HL-60 (cell line): Measurements from ENCODE around the gene ARL5C.

ENCODE experiments used
- DNase-seq, 2 experiments: peaks; one replicate each; pipeline ENCODE4 v3.0.0-alpha.2; 2010 to 2020; ENCODE audit warnings: low read depth in 1 of 2, low spot score in 1 of 2
- H3K27ac ChIP-seq: fragments of 250-450 bp; sonication (Bioruptor Pico); replicated peaks from 2 replicates; pipeline ENCODE4 v1.5.1; 2020; ENCODE audit warnings: mild to moderate bottlenecking, moderate library complexity
- H3K27me3 ChIP-seq: fragments of 250-450 bp; sonication (Bioruptor Pico); 2 replicates; pipeline ENCODE4 v1.5.1; 2021; ENCODE audit warnings: mild to moderate bottlenecking, moderate library complexity; ENCODE audit not compliant: insufficient read depth, poor library complexity, severe bottlenecking
- H3K4me3 ChIP-seq: replicated peaks from 2 replicates; pipeline ENCODE4 v1.5.1; 2011; ENCODE audit warnings: mild to moderate bottlenecking, control low read depth, low read length; ENCODE audit not compliant: insufficient read depth
- CTCF ChIP-seq: IDR thresholded peaks from one replicate; pipeline ENCODE4 v1.5.1; 2011; ENCODE audit warnings: low read length, control low read depth, inconsistent platforms; ENCODE audit not compliant: insufficient read depth
- GABPA ChIP-seq: IDR thresholded peaks from 2 replicates; pipeline ENCODE4 v1.6.1; 2012; ENCODE audit warnings: low read depth
- POLR2AphosphoS5 ChIP-seq: IDR thresholded peaks from 2 replicates; pipeline ENCODE4 v1.6.1; 2012; ENCODE audit warnings: low read depth
- REST ChIP-seq: IDR thresholded peaks from 2 replicates; pipeline ENCODE4 v1.6.1; 2012; ENCODE audit warnings: low read depth; ENCODE audit not compliant: insufficient replicate concordance
- SPI1 ChIP-seq: IDR thresholded peaks from 2 replicates; pipeline ENCODE4 v1.6.1; 2012; ENCODE audit warnings: low read depth, mild to moderate bottlenecking, borderline replicate concordance

Gene ARL5C

DNA sequence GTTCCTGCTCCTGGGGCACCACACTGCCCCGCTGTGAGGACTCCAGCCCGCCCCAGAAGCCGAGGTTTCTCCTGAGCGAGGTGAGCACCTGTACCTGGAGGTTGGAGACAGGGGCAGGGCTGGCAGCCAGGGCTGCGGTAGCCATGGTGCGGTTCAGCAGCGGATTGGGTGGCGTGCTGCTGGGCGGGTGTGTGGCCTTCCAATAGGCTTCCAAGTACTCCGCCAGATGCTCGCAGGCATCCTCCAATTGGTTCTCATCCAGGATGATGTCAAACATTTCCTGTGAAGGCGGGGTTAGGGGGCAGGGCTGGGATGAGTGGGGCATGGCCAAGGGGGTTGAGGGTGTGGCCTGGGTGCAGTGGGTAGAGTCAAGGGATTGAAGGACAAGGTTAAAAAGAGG is 11.3 kb upstream of the ARL5C start:
- TF ChIP-seq GABPA, result no peak
- no peak for TF ChIP-seq SPI1
- TF ChIP-seq CTCF, result no peak
- no peak for TF ChIP-seq REST
- no peak for TF ChIP-seq POLR2AphosphoS5

GRCh38 chr17:39175695-39176093 is 9.7 kb upstream of the ARL5C start:
- Histone ChIP-seq H3K27me3 (no peaks in the 10 kb centered on the region), H3K27ac (no peak overlapping the region), H3K4me3 (no peak overlapping the region)
- TF ChIP-seq REST, result no peak
- TF ChIP-seq GABPA, result no peak
- TF ChIP-seq POLR2AphosphoS5, result no peak
- TF ChIP-seq CTCF, result no peak
- DNase-seq, result peak in 1 of 2 experiments; percentile 91

More for the DNA sequence above, 11.3 kb upstream of the ARL5C start:
- no peak overlapping the region for H3K4me3 ChIP-seq
- no peak overlapping the region for H3K27ac ChIP-seq
- no peak for DNase-seq
- no peaks in the 10 kb centered on the region for H3K27me3 ChIP-seq

GRCh38 chr17:39174920-39175694 is 9.1 kb upstream of the ARL5C start:
- peak overlapping the region; percentile 40 for H3K4me3 ChIP-seq
- peak; percentile 69 to 78 for DNase-seq

More at GRCh38 chr17:39174920-39175694, 9.1 kb upstream of the ARL5C start:
- no peaks in the 10 kb centered on the region for H3K27me3 ChIP-seq
- TF ChIP-seq SPI1 (no peak), GABPA (no peak), REST (no peak), POLR2AphosphoS5 (no peak), CTCF (peak; percentile 88)
- peak overlapping the region; percentile 37 for H3K27ac ChIP-seq
